NOMO-1 treated with DMSO at 0.1 percent for 48 hours (cell line): ENCODE data around the gene ULK4.
A peak's percentile ranks its signal among the peaks of the same experiment; 100 is the strongest.
"Not testable (repeated sequence)": the region's sequence is repeated elsewhere in the genome, so short reads cannot be mapped to it uniquely, and the experiment has no call there.

Experiments used
- DNase-seq: peaks from one replicate; lab custom pipeline; 2025; ENCODE audit not compliant: unreplicated experiment; lab: John Stamatoyannopoulos, UW

The ULK4 gene

GRCh38 chr3:41450416-41451231, 511.3 kb downstream of the ULK4 start:
- no peak for DNase-seq

- no peak for DNase-seq
These were observed 513.5 kb downstream of the ULK4 start for GRCh38 chr3:41448396-41448795.

- no peak for DNase-seq
These were observed 514.2 kb downstream of the ULK4 start for GRCh38 chr3:41447701-41448100.

GRCh38 chr3:41446316-41446715, 515.6 kb downstream of the ULK4 start:
- DNase-seq = not testable (repeated sequence)

GRCh38 chr3:41441568-41441967, 520.3 kb downstream of the ULK4 start:
- no peak for DNase-seq

- no peak for DNase-seq
These were observed 520.8 kb downstream of the ULK4 start for GRCh38 chr3:41441139-41441538.

GRCh38 chr3:41436983-41437382, 524.9 kb downstream of the ULK4 start:
- DNase-seq = no peak

- DNase-seq = no peak
These were observed 527.1 kb downstream of the ULK4 start for GRCh38 chr3:41434781-41435180.

GRCh38 chr3:41431386-41431785, 530.5 kb downstream of the ULK4 start:
- DNase-seq = no peak

GRCh38 chr3:41430886-41431285, 531.0 kb downstream of the ULK4 start:
- DNase-seq = no peak

GRCh38 chr3:41430391-41430790, 531.5 kb downstream of the ULK4 start:
- no peak for DNase-seq

GRCh38 chr3:41426485-41426884, 535.4 kb downstream of the ULK4 start:
- no peak for DNase-seq

- DNase-seq = no peak
These were observed 537.2 kb downstream of the ULK4 start for GRCh38 chr3:41424543-41425300.

GRCh38 chr3:41419809-41420208, 542.1 kb downstream of the ULK4 start:
- peak; percentile 73 for DNase-seq

GRCh38 chr3:41418961-41419691, 542.8 kb downstream of the ULK4 start:
- DNase-seq = peak; percentile 2

GRCh38 chr3:41417574-41417973, 544.3 kb downstream of the ULK4 start:
- DNase-seq = no peak

- no peak for DNase-seq
These were observed 550.8 kb downstream of the ULK4 start for GRCh38 chr3:41411065-41411464.

- no peak for DNase-seq
These were observed 556.4 kb downstream of the ULK4 start for GRCh38 chr3:41405466-41405865.

- DNase-seq = no peak
These were observed 557.3 kb downstream of the ULK4 start for GRCh38 chr3:41404582-41404981.

GRCh38 chr3:41394896-41395295, 567.0 kb downstream of the ULK4 start:
- no peak for DNase-seq

- not testable (repeated sequence) for DNase-seq
These were observed 591.0 kb downstream of the ULK4 start for GRCh38 chr3:41370765-41371535.
